ENCODE data around the gene OR2T1.
"Not testable (repeated sequence)": the region's sequence is repeated elsewhere in the genome, so short reads cannot be mapped to it uniquely, and the experiment has no call there.

The OR2T1 gene

DNA sequence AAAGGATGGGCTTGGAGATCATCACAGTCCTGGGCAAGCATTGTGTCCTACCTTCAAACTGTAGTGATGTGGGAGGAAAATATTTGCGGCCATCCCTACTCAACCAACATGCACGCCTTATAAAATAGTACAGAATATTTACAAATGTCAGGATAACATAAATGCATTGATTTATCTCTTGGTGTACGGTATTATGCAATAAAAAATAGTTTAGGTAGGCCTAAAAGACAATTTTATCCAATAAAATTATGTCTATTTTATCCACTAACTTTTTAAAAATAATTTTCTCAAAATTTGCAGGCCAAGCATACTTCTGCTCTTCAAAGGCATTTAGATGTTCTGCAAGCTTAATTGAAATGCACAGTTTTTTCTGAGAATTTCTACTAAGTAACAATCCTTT, at the start of gene OR2T1:
Gene OR2T1 (plus strand): TSS at position 301 of the 400 bp plus-strand sequence. CDS start 3,100 bp downstream, outside the sequence.
- no peak for DNase-seq (ENCODE audit: low read depth in 2 of 2)

DNA sequence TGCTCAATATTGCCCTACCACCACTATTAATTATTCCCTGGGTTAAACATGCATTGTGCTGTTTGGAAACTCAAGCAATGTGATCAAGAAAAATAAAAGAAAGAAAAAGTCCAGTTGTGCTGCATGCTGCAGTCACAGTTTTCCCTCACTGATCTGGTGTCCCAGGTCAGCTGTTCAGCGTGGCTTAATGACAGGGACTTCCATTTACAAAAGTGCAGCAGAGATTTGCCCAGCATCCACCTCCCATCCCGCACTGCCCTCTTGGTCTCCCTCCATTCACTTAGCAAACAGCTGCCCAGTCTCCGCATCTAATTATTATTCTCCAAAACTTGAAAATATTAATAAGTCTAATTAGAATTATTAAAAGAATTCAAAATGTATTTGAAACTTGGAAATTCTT, 43.4 kb upstream of the OR2T1 start:
- DNase-seq (ENCODE audit: low read depth in 2 of 2): no peak

- DNase-seq (ENCODE audit: low read depth in 2 of 2): no peak
These were observed 41.6 kb upstream of the OR2T1 start, which contains the start of gene OR2T4 for GRCh38 chr1:248361121-248361715. TSS of gene OR2T4 (plus strand) at chr1:248361665. CDS start at chr1:248361665, 0 bp downstream.

DNA sequence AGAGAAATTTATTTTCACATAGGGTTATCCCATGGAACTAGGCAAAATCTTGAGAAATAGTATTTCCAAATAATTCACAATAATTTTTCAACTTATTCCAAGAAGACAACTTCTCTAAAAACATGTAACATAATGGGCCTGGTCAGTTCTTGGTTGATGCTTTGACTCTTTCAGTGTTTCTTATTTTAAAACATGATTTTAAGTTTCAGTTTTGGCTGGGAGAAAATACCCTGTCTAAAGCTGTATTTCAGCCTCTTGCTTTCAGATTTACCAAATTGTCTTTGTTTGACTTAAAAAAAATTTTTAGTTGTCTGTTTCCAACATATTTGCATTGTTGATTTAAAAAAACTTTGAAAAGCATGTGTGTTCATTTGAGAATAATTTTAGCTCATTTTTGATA, 36.2 kb upstream of the OR2T1 start:
- no peak for DNase-seq (ENCODE audit: low read depth in 2 of 2)

- no peak for DNase-seq (ENCODE audit: low read depth in 2 of 2)
These were observed 30.5 kb upstream of the OR2T1 start for GRCh38 chr1:248372394-248372793.

GRCh38 chr1:248373761-248374160, 29.1 kb upstream of the OR2T1 start:
- DNase-seq (ENCODE audit: low read depth in 2 of 2): no peak

DNA sequence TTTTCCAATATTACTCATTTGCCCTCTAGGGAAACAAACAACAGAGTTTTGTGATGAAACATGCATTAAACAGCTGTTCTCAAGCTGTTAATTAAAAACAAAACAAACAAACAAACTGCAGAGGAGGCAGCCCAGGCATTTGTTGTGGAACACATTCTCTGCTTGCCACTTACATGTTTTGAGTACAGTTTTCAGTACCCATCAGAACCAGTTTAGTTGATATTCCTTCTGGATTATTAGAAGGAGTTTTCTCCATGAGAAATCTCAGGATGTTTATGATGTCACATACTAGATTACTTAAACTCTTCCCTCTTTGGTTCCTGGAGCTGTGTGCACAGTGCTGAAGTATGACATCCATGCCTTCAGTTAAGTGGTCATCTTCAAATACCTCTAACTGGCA, 27.4 kb upstream of the OR2T1 start, which contains the start of gene OR2T6:
Gene OR2T6 (plus strand): TSS at position 301 of the 400 bp plus-strand sequence. CDS start 11,863 bp downstream, outside the sequence.
- no peak for DNase-seq (ENCODE audit: low read depth in 2 of 2)

GRCh38 chr1:248376916-248377315, 25.9 kb upstream of the OR2T1 start:
- DNase-seq (ENCODE audit: low read depth in 2 of 2): no peak

DNA sequence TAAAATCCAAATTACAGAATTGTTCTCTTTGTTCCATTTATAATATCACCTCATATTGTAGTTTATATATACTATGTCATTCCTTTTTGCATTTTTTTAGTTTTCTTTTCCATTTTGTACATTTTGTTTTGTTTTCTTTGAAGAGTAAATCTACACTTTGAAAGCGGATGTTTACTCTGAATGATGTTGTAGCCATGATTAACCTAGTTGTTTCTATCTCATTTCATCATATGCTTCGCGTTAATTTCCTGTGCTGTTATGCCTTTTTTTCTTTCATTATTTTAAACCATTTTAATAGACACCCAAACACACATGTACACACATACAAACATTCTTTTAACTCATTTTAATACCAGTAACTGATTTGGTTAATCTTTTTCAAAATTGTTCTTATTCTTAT, 22.0 kb upstream of the OR2T1 start:
- DNase-seq (ENCODE audit: low read depth in 2 of 2): no peak

- no peak for DNase-seq (ENCODE audit: low read depth in 2 of 2)
These were observed 14.4 kb upstream of the OR2T1 start for GRCh38 chr1:248388426-248388825.

DNA sequence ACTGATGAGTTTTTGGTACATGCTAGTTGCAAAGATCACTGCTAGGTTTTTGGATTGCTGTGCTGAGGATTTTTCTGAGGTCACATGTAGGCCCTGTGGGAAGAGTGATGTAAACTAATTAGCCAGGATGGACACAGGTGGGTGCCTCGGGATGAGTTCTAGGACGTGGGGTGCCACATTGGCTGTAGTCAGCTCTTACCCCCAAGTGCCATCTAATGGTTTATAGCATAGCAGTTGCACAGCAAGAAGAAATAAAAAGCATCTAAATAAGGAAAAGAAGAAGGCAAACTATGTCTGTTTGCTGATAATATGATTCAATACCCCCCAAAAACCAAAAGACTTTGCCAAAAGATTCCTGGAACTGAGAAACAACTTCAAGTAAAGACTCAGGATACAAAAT, 9.8 kb upstream of the OR2T1 start:
- DNase-seq (ENCODE audit: low read depth in 2 of 2): no peak

DNA sequence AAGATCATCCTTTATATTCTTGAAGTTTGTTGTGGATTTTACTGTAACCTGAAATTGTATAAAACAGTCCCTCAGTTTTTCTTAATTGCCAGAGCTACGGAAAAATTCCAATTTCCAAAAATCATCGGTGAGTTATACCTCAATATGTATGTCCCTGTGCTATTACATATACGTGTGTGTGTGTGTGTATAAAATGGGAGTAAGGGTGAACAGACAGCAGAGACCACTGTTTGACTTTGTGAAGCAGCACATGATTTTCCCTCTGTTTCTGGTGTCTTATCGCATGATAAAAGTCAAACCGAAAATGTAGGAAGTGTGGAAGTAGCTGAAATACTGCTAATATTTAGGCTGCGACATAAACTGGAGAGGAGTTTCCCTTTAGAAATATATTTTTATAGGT, 1.2 kb downstream of the OR2T1 start:
- no peak for DNase-seq (ENCODE audit: low read depth in 2 of 2)

DNA sequence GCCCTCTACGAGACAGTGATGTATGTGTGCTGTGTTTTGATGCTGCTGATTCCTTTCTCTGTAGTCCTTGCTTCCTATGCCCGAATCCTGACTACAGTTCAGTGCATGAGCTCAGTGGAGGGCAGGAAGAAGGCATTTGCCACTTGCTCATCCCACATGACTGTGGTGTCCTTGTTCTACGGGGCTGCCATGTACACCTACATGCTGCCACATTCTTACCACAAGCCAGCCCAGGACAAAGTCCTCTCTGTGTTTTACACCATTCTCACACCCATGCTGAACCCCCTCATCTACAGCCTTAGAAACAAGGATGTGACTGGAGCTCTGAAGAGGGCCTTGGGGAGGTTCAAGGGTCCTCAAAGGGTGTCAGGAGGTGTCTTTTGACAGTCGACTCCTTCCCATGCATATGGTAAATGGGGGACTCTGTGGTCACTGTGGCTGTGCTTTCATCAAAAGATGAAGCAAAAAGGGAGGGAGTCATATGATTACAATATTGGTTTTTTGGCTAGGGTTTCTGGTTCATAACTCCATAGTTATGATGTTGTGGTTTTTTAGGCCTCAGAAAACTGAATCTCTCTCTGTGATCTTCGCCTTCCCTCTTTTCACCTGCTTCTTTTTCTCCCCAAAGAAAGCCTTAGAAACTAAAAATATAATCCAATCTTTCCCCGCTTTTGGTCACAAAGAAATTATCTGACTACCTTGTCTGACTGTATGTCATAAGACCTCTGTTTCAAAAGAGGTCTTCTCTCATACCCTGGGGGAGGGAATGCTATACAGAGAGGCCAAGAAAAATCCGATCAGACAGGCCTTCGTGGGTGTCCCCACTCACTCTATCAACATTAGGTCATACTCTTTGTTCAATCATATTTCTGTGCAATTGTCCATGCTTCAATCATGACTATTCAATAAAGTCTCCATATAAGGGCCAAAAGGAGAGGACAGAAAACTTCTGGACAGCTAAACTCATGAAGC, 4.2 kb downstream of the OR2T1 start:
- no peak for DNase-seq (ENCODE audit: low read depth in 2 of 2)

DNA sequence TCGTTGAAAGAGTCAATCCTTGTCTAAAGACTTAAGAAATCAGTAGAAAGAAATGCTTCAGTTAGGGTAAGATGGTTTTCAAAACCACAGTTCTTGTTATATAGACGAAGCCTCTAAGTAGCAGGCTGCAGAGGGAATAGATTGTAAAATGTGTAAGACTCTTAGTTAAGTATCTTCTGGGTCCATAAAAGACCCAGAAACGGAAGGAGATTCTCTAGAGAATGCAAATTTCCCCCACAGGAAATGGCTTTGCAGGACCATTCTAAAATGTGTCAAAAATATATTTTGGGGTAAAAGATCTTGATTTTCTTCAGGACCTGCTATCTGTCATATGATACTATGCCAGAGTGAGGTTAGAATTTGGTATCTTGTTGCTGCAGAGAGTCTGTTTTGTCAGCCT, 13.4 kb downstream of the OR2T1 start:
- DNase-seq (ENCODE audit: low read depth in 2 of 2): no peak

GRCh38 chr1:248417854-248418253, 15.0 kb downstream of the OR2T1 start:
- no peak for DNase-seq (ENCODE audit: low read depth in 2 of 2)

DNA sequence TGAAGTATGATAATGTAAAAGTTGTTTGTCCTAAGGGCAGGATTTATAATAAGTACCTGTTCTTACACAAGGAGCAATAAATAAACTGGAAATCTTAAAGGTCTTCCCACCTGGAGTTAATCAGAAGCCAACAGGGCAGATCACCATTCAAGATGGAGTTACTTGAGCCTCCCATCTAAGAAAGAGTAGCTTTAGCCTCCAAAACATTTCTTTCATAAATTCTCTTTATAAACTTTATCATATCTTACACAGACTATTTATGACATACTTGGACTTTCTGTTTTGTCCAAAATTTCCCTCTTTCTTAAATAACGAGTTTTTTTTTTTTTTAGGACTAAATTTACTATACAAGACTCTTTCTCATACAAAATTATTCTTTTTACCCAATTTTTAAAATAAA, 18.5 kb downstream of the OR2T1 start:
- DNase-seq (ENCODE audit: low read depth in 2 of 2): no peak

DNA sequence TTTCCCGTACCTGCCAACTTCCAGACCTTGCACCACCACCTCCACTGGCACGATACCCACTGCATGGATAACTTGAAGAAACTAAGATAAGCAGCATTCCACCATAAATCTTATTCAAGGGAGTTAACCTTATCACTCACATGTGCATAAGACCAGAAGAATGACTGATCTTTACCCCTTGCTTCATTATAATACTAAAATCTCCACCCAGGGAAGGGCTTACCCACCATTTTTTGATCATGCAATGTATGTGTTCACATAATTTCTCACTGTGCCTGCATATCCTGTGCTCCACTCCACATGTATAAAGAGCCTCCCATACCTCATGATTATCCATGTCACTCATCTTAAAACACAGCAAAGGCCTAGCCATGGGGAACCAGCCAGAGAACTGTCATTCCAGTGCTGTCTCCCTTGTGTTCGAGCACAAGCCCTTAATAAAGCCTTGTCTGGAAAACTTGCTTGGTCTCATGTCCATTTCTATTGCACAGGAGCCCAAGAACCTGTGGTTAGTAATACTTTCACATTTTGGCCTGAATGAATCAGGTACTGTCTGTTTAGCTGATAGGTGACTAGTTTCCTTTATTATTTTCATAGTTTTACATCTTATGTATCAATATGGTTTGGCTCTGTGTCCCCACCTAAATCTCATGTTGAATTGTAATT, 24.8 kb downstream of the OR2T1 start:
- DNase-seq (ENCODE audit: low read depth in 2 of 2): not testable (repeated sequence)

GRCh38 chr1:248428192-248428533, 25.3 kb downstream of the OR2T1 start:
- not testable (repeated sequence) for DNase-seq (ENCODE audit: low read depth in 2 of 2)

- not testable (repeated sequence) for DNase-seq (ENCODE audit: low read depth in 2 of 2)
These were observed 28.8 kb downstream of the OR2T1 start for GRCh38 chr1:248431683-248432082.

- not testable (repeated sequence) for DNase-seq (ENCODE audit: low read depth in 2 of 2)
These were observed 29.4 kb downstream of the OR2T1 start for GRCh38 chr1:248432201-248432600.

- not testable (repeated sequence) for DNase-seq (ENCODE audit: low read depth in 2 of 2)
These were observed 31.1 kb downstream of the OR2T1 start for GRCh38 chr1:248433811-248434415.

- DNase-seq (ENCODE audit: low read depth in 2 of 2): not testable (repeated sequence)
These were observed 32.1 kb downstream of the OR2T1 start for GRCh38 chr1:248434913-248435312.

Measured in stimulated activated CD8-positive, alpha-beta memory T cell treated with anti-CD3 and anti-CD28 coated beads, Interleukin-15, amount 100 ng/mL, for 48 hours (primary cell).